Measurements from ENCODE around the gene GOLGA3. TPM values are rescaled to one million over a fixed set of nuclear protein-coding genes. Genes with fewer than 3 reads are reported as not detected.
A peak's percentile ranks its signal among the peaks of the same experiment; 100 is the strongest.

GOLGA3 gene
- total and polyA plus RNA-seq, 9 of the 15 experiments (the other 6 are each of a cell fraction or from before 2014, with no cell fraction given): 1.9 to 48.1 (median 18.4) TPM

GRCh38 chr12:132779781-132780353, 48.8 kb downstream of the GOLGA3 start:
- intact Hi-C loops (cut with micrococcal nuclease) (no loop called here), in situ Hi-C loops (cut with MboI) (no loop called here)
- CTCF ChIA-PET (ENCODE audit: low intra/inter-chr PET ratio): no interaction called here
- peak; percentile 64 for TF ChIP-seq POLR2G (IDR thresholded peaks at IDR 0.05; ENCODE audit: low read depth, low read length)
- no peak for TF ChIP-seq ZNF311 (CRISPR knock-in tag; IDR thresholded peaks at IDR 0.05)
- TF ChIP-seq KDM1A (IDR thresholded peaks at IDR 0.05): peak in 1 of 2 experiments; percentile 43; a peak in 1 of 4 replicates
- TF ChIP-seq RBM22 (IDR thresholded peaks at IDR 0.05; ENCODE audit: low read depth, low read length, poor library complexity, severe bottlenecking): peak; percentile 84
- no peak for TF ChIP-seq ZNF445 (CRISPR knock-in tag; IDR thresholded peaks at IDR 0.05; ENCODE audit: low read depth)
- no peaks in the 10 kb centered on the region for H4K20me1 ChIP-seq (replicated peaks; ENCODE audit: control insufficient read depth, insufficient read depth, low read length)
- FAIRE-seq: no peak
- H3K4me2 ChIP-seq (ENCODE audit: insufficient read depth, low read length): no peak overlapping the region
- DNase-seq (ENCODE audit: extremely low read depth in 1 of 4, low spot score in 3 of 4): no peak
- no peak overlapping the region for H3K4me3 ChIP-seq
- no peaks in the 10 kb centered on the region; the same call in 2 of the 3 replicates for H3K79me2 ChIP-seq (ENCODE audit: control insufficient read depth, insufficient read depth, low read length)
- BruUV-seq (replicated peaks): no TSS peak
- no peaks in the 10 kb centered on the region for H3K9me3 ChIP-seq (replicated peaks; ENCODE audit: control insufficient read depth, insufficient read depth, low read depth, low read length)
- peaks cover 86% of the 10 kb centered on the region for H3K36me3 ChIP-seq (ENCODE audit: control insufficient read depth, insufficient read depth, low read length)
- ATAC-seq: no peak
- H3K9me1 ChIP-seq (ENCODE audit: control insufficient read depth, insufficient read depth, low read length): no peaks in the 10 kb centered on the region
- H3K4me1 ChIP-seq (replicated peaks in 1 of 2; ENCODE audit: control insufficient read depth in 2 of 2, insufficient read depth in 2 of 2, low read length in 2 of 2): peaks cover 0 to 6% of the 10 kb centered on the region in 2 experiments; a peak in 1 of 5 replicates
- H3K9ac ChIP-seq (ENCODE audit: insufficient read depth in 1 of 2, low read depth in 2 of 2, low read length in 2 of 2): no peak overlapping the region
- no peaks in the 10 kb centered on the region for H3K27me3 ChIP-seq (ENCODE audit: control insufficient read depth in 2 of 2, insufficient read depth in 2 of 2, low read length in 2 of 2)
- POLR2A ChIA-PET: no interaction called here
- H2AFZ ChIP-seq (ENCODE audit: low read depth, low read length): no peak overlapping the region
- no peak overlapping the region for H3K27ac ChIP-seq (ENCODE audit: extremely low read depth, low read depth, low read length)
- WGBS (ENCODE audit: insufficient coverage, low coverage, missing lambda C conversion rate): 97% methylated on average over 15 of the region's 30 CpGs

- H3K27ac ChIP-seq (ENCODE audit: extremely low read depth, low read depth, low read length): no peak overlapping the region
- H4K20me1 ChIP-seq (replicated peaks; ENCODE audit: control insufficient read depth, insufficient read depth, low read length): no peaks in the 10 kb centered on the region
- peaks cover 0 to 10% of the 10 kb centered on the region in 2 experiments; a peak in 1 of 5 replicates for H3K4me1 ChIP-seq (replicated peaks in 1 of 2; ENCODE audit: control insufficient read depth in 2 of 2, insufficient read depth in 2 of 2, low read length in 2 of 2)
- no peak overlapping the region for H2AFZ ChIP-seq (ENCODE audit: low read depth, low read length)
- no peak for DNase-seq (ENCODE audit: extremely low read depth in 1 of 4, low spot score in 3 of 4)
- WGBS (ENCODE audit: insufficient coverage, low coverage, missing lambda C conversion rate): 95% methylated on average over 20 of the region's 20 CpGs
- no peak overlapping the region for H3K4me3 ChIP-seq
- H3K36me3 ChIP-seq (ENCODE audit: control insufficient read depth, insufficient read depth, low read length): peaks cover 87% of the 10 kb centered on the region
- H3K9ac ChIP-seq (ENCODE audit: insufficient read depth in 1 of 2, low read depth in 2 of 2, low read length in 2 of 2): no peak overlapping the region
- no peaks in the 10 kb centered on the region for H3K9me1 ChIP-seq (ENCODE audit: control insufficient read depth, insufficient read depth, low read length)
- no peak overlapping the region for H3K4me2 ChIP-seq (ENCODE audit: insufficient read depth, low read length)
- no TSS peak for BruUV-seq (replicated peaks)
- FAIRE-seq: no peak
- H3K27me3 ChIP-seq (ENCODE audit: control insufficient read depth in 2 of 2, insufficient read depth in 2 of 2, low read length in 2 of 2): no peaks in the 10 kb centered on the region
- ChIA-PET POLR2A (no interaction called here), CTCF (ENCODE audit: low intra/inter-chr PET ratio) (no interaction called here)
- H3K79me2 ChIP-seq (ENCODE audit: control insufficient read depth, insufficient read depth, low read length): no peaks in the 10 kb centered on the region
- in situ Hi-C loops (cut with MboI) (no loop called here), intact Hi-C loops (cut with micrococcal nuclease) (no loop called here)
- no peaks in the 10 kb centered on the region for H3K9me3 ChIP-seq (replicated peaks; ENCODE audit: control insufficient read depth, insufficient read depth, low read depth, low read length)
- no peak for ATAC-seq
- no peak for TF ChIP-seq REST (IDR thresholded peaks at IDR 0.05; ENCODE audit: borderline replicate concordance)
- TF ChIP-seq REST (CRISPR knock-in tag; IDR thresholded peaks at IDR 0.05; ENCODE audit: low read depth): no peak
- no peak for TF ChIP-seq NR1H2 (CRISPR knock-in tag; IDR thresholded peaks at IDR 0.05)
These were observed 51.1 kb downstream of the GOLGA3 start for GRCh38 chr12:132777614-132778013.
